Caco-2 (cell line): ENCODE measurements around the gene IRAK1. TPM values are rescaled to one million over a fixed set of nuclear protein-coding genes. Genes with fewer than 3 reads are reported as not detected.

ENCODE experiments used
- BruUV-seq: library from RNA; stranded (reverse); fragments of 400-500 nt; replicated peaks from 2 replicates; lab custom pipeline; 2021; lab: Mats Ljungman, UMichigan
- CTCF ChIA-PET: fragments of 300-600 bp; sonication (Branson Sonifier 250); formaldehyde crosslinking; loops from one replicate; lab custom pipeline; 2022; ENCODE audit warnings: antibody characterized with exemption; lab: Charles Lee
- POLR2A ChIA-PET: fragments of 300-600 bp; sonication (Branson Sonifier 250); formaldehyde crosslinking; loops from one replicate; lab custom pipeline; 2022; ENCODE audit warnings: antibody characterized with exemption; lab: Charles Lee
- DNase-seq, 2 experiments: peaks; one replicate each; pipeline versions ENCODE4 v3.0.0 to v3.0.0-alpha.2; 2020 to 2022
- H3K27me3 ChIP-seq: replicated peaks from 2 replicates; pipeline ENCODE4 v1.6.0; 2011; ENCODE audit warnings: low read length; ENCODE audit not compliant: control insufficient read depth, insufficient read depth
- H3K36me3 ChIP-seq: 2 replicates; pipeline ENCODE4 v1.5.1; 2011; ENCODE audit warnings: low read length; ENCODE audit not compliant: control insufficient read depth, insufficient read depth
- H3K4me1 ChIP-seq: fragments of 250-450 bp; sonication (Bioruptor Pico); 2 replicates; pipeline ENCODE4 v1.5.1; 2020; ENCODE audit warnings: mild to moderate bottlenecking
- H3K4me3 ChIP-seq: 2 replicates; pipeline ENCODE4 v1.5.1; 2011; ENCODE audit warnings: low read depth, mild to moderate bottlenecking, control low read depth, low read length
- H3K9me3 ChIP-seq: fragments of 250-450 bp; sonication (Bioruptor Pico); 2 replicates; pipeline ENCODE4 v1.5.1; 2020; ENCODE audit warnings: mild to moderate bottlenecking, moderate library complexity
- H3K27ac Mint-ChIP-seq: one replicate; pipeline ENCODE4 v1.8.0; 2022; ENCODE audit warnings: mixed read lengths; ENCODE audit not compliant: unreplicated experiment
- H3K27me3 Mint-ChIP-seq: one replicate; pipeline ENCODE4 v1.8.0; 2022; ENCODE audit warnings: mixed read lengths; ENCODE audit not compliant: insufficient read depth, unreplicated experiment
- H3K36me3 Mint-ChIP-seq: one replicate; pipeline ENCODE4 v1.8.0; 2022; ENCODE audit warnings: mild to moderate bottlenecking, mixed read lengths; ENCODE audit not compliant: insufficient read depth, unreplicated experiment
- H3K4me1 Mint-ChIP-seq: one replicate; pipeline ENCODE4 v1.8.0; 2022; ENCODE audit warnings: low read depth, mixed read lengths; ENCODE audit not compliant: unreplicated experiment
- H3K4me3 Mint-ChIP-seq: one replicate; pipeline ENCODE4 v1.8.0; 2022; ENCODE audit warnings: mild to moderate bottlenecking, moderate library complexity, mixed read lengths; ENCODE audit not compliant: unreplicated experiment
- H3K9me3 Mint-ChIP-seq: one replicate; pipeline ENCODE4 v1.8.0; 2022; ENCODE audit warnings: mixed read lengths; ENCODE audit not compliant: unreplicated experiment
- CTCF ChIP-seq, 2 experiments: fragments of 200-600 bp in 1 of 2; IDR thresholded peaks; 1 replicate in 1 of 2; 2 replicates in 1 of 2; pipeline versions ENCODE4 v1.5.1 to v1.8.0; 2011 to 2022; ENCODE audit warnings: antibody characterized with exemption in 1 of 2, control low read depth in 1 of 2, inconsistent platforms in 1 of 2, low read depth in 1 of 2, low read length in 1 of 2, mild to moderate bottlenecking in 1 of 2, moderate library complexity in 1 of 2; ENCODE audit not compliant: insufficient read depth in 1 of 2, severe bottlenecking in 1 of 2, unreplicated experiment in 1 of 2
- intact Hi-C: fragments of 100-400 bp; cut with micrococcal nuclease; formaldehyde crosslinking; loops from one replicate; pipeline ENCODE4 v1.10.0; 2022; ENCODE audit not compliant: unreplicated experiment
- total RNA-seq: library from RNA; stranded (reverse); gene quantifications from 2 replicates; pipeline ENCODE4 v1.2.3, GENCODE V29; 2022

Gene IRAK1
- total RNA-seq, 1 experiment from 2014 or later, result 119 TPM

GRCh38 chrX:154032160-154032559, 12.5 kb upstream of the IRAK1 start:
- no peak for DNase-seq

GRCh38 chrX:154030715-154031305, 11.1 kb upstream of the IRAK1 start:
- intact Hi-C loops, result no loop called here
- Histone ChIP-seq H3K27me3 (no peaks in the 10 kb centered on the region), H3K4me1 (no peaks in the 10 kb centered on the region), H3K4me3 (no peak overlapping the region), H3K9me3 (no peaks in the 10 kb centered on the region), H3K36me3 (no peaks in the 10 kb centered on the region; the same call in 1 of the 2 replicates)
- no peak overlapping the region for H3K27ac Mint-ChIP-seq
- CTCF ChIA-PET, result no interaction called here
- no peak overlapping the region for H3K4me3 Mint-ChIP-seq
- POLR2A ChIA-PET, result no interaction called here
- DNase-seq, result no peak
- no peaks in the 10 kb centered on the region for H3K4me1 Mint-ChIP-seq
- H3K27me3 Mint-ChIP-seq, result no peaks in the 10 kb centered on the region
- H3K9me3 Mint-ChIP-seq, result no peaks in the 10 kb centered on the region
- TSS peak; percentile 49 for BruUV-seq
- peaks cover 22% of the 10 kb centered on the region for H3K36me3 Mint-ChIP-seq
- no peak for TF ChIP-seq CTCF (IDR thresholded peaks at IDR 0.05; ENCODE audit: insufficient read depth in 1 of 2, low read depth in 1 of 2, low read length in 1 of 2, severe bottlenecking in 1 of 2, unreplicated experiment in 1 of 2)

More at GRCh38 chrX:154032160-154032559, 12.5 kb upstream of the IRAK1 start:
- Histone ChIP-seq H3K4me3 (no peak overlapping the region), H3K9me3 (no peaks in the 10 kb centered on the region), H3K27me3 (no peaks in the 10 kb centered on the region), H3K36me3 (no peaks in the 10 kb centered on the region; the same call in 1 of the 2 replicates), H3K4me1 (no peaks in the 10 kb centered on the region)
- intact Hi-C loops, result no loop called here
- TF ChIP-seq CTCF (IDR thresholded peaks at IDR 0.05; ENCODE audit: insufficient read depth in 1 of 2, low read depth in 1 of 2, low read length in 1 of 2, severe bottlenecking in 1 of 2, unreplicated experiment in 1 of 2), result no peak
- H3K4me3 Mint-ChIP-seq, result no peak overlapping the region
- no peaks in the 10 kb centered on the region for H3K27me3 Mint-ChIP-seq
- peaks cover 31% of the 10 kb centered on the region for H3K36me3 Mint-ChIP-seq
- CTCF ChIA-PET, result no interaction called here
- H3K27ac Mint-ChIP-seq, result no peak overlapping the region
- no TSS peak for BruUV-seq
- H3K9me3 Mint-ChIP-seq, result no peaks in the 10 kb centered on the region
- POLR2A ChIA-PET, result no interaction called here
- no peaks in the 10 kb centered on the region for H3K4me1 Mint-ChIP-seq

- ChIA-PET POLR2A (no interaction called here), CTCF (no interaction called here)
- Histone ChIP-seq H3K27me3 (no peaks in the 10 kb centered on the region), H3K4me1 (no peaks in the 10 kb centered on the region), H3K36me3 (no peaks in the 10 kb centered on the region; the same call in 1 of the 2 replicates), H3K4me3 (no peak overlapping the region), H3K9me3 (no peaks in the 10 kb centered on the region)
- BruUV-seq, result no TSS peak
- Mint-ChIP-seq H3K4me3 (no peak overlapping the region), H3K27me3 (no peaks in the 10 kb centered on the region), H3K4me1 (no peaks in the 10 kb centered on the region), H3K9me3 (no peaks in the 10 kb centered on the region), H3K27ac (no peak overlapping the region), H3K36me3 (peaks cover 23% of the 10 kb centered on the region)
- intact Hi-C loops, result no loop called here
- no peak for TF ChIP-seq CTCF (IDR thresholded peaks at IDR 0.05; ENCODE audit: insufficient read depth in 1 of 2, low read depth in 1 of 2, low read length in 1 of 2, severe bottlenecking in 1 of 2, unreplicated experiment in 1 of 2)
- no peak for DNase-seq
Observed at GRCh38 chrX:154030266-154030665, 10.6 kb upstream of the IRAK1 start.
